Neutrophil (primary cell): ENCODE measurements around the gene TNFRSF14.

ENCODE experiments used
- H3K27ac ChIP-seq: fragments of 200-600 bp; sonication (generic); 2 replicates; pipeline ENCODE4 v1.5.1; 2016; ENCODE audit warnings: mild to moderate bottlenecking, moderate library complexity
- H3K27me3 ChIP-seq: fragments of 200-600 bp; sonication (generic); 2 replicates; pipeline ENCODE4 v1.6.0; 2016; ENCODE audit warnings: mild to moderate bottlenecking
- H3K36me3 ChIP-seq: fragments of 200-600 bp; sonication (generic); 2 replicates; pipeline ENCODE4 v1.5.1; 2017
- H3K4me1 ChIP-seq, 2 experiments: fragments of 200-600 bp in 1 of 2; sonication (generic) in 1 of 2; 1 replicate in 1 of 2; 2 replicates in 1 of 2; pipeline versions ENCODE4 v1.5.1 to v1.6.1; 2013 to 2016; ENCODE audit warnings: low read depth in 1 of 2, low read length in 1 of 2, mild to moderate bottlenecking in 1 of 2, moderate library complexity in 1 of 2; ENCODE audit not compliant: control insufficient read depth in 1 of 2, insufficient read depth in 1 of 2
- H3K4me3 ChIP-seq, 2 experiments: fragments of 200-600 bp in 1 of 2; sonication (generic) in 1 of 2; 1 replicate in 1 of 2; 2 replicates in 1 of 2; pipeline ENCODE4 v1.5.1; 2013 to 2016; ENCODE audit warnings: low read depth in 1 of 2, low read length in 1 of 2, mild to moderate bottlenecking in 1 of 2, moderate library complexity in 1 of 2
- H3K9me3 ChIP-seq: fragments of 200-600 bp; sonication (generic); 2 replicates; pipeline ENCODE4 v1.5.1; 2016
- TF ChIP-seq, protein P1 (sequence below): fragments of 200-600 bp; sonication (generic); IDR thresholded peaks from 2 replicates; pipeline ENCODE4 v1.5.1; 2016; ENCODE audit warnings: antibody characterized with exemption

TNFRSF14 gene

DNA sequence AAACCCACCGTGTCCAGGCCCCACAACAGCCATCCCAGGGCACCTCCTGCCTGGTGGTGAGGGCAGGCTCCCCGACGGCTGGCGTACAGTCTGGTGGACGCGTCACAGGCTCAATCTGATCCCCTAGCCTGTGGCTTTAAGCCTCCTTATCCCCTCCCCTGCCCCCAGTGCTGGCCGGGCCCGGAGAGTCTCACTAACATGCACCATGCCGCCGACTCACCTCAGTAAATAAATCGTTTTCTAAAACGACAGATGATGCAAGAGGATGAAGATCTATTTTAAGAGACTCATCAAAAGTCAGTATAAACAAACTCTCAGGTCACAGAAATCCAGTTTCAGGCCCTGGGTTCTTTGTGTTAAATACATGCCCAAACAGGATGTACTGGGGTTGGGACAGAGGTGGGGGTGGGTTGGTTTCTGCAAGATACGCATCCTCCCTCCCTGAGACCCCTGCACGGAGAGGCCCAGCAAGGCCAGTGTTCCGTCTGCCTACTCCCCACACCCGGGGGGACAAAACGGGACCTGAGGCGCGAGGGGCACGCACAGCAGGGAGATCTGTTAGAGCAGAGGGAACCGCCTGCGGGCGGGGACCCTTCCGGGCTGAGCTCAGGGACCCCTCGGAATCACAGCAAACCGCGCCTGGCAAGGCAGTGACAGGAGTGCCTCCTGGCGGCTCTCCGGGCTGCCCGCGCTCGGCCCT is 32.8 kb upstream of the TNFRSF14 start:
- Histone ChIP-seq H3K4me1 (peaks cover 24 to 26% of the 10 kb centered on the region in 2 experiments), H3K27me3 (peaks cover 17% of the 10 kb centered on the region), H3K27ac (no peak overlapping the region), H3K4me3 (no peak overlapping the region), H3K9me3 (no peaks in the 10 kb centered on the region), H3K36me3 (peaks cover 34% of the 10 kb centered on the region)
- TF ChIP-seq, protein P1, sequence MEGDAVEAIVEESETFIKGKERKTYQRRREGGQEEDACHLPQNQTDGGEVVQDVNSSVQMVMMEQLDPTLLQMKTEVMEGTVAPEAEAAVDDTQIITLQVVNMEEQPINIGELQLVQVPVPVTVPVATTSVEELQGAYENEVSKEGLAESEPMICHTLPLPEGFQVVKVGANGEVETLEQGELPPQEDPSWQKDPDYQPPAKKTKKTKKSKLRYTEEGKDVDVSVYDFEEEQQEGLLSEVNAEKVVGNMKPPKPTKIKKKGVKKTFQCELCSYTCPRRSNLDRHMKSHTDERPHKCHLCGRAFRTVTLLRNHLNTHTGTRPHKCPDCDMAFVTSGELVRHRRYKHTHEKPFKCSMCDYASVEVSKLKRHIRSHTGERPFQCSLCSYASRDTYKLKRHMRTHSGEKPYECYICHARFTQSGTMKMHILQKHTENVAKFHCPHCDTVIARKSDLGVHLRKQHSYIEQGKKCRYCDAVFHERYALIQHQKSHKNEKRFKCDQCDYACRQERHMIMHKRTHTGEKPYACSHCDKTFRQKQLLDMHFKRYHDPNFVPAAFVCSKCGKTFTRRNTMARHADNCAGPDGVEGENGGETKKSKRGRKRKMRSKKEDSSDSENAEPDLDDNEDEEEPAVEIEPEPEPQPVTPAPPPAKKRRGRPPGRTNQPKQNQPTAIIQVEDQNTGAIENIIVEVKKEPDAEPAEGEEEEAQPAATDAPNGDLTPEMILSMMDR = no peak

DNA sequence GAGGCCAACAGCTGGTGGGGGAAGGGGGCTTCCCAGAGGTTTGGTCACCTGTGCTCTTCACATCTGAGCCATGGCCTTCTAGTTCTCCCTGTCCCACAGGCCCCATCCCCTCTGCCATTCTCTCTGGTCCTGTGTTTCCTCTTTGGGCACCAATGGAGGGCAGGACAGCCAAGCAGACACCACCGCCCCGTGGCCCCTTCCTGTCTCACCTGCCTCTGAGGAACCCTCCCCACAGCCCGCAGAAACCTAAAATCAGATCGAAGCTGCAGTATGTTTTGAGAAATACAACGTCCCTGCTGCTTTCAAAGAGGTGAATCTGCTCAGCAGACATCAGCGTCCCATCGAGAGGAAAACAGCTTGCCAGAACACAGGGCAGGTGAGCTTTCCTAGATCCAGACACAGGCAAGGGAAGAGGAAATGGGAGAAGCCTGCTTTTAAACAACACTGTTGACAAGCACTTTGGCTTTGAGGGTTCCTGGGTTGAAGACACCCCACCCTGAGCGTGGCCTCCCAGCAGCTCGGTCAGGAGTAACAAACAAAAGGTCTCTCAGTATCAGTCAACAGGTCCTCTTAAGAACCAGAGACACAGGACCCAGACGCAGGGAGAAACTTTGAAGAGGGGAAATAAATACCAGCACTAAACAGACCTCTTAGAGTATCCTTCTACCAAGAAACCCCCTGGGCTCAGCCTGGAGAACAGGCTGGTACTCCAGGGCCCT is 32.1 kb upstream of the TNFRSF14 start:
- Histone ChIP-seq H3K27ac (no peak overlapping the region), H3K9me3 (no peaks in the 10 kb centered on the region), H3K4me1 (peaks cover 24 to 26% of the 10 kb centered on the region in 2 experiments), H3K27me3 (peaks cover 24% of the 10 kb centered on the region), H3K36me3 (peaks cover 26% of the 10 kb centered on the region), H3K4me3 (no peak overlapping the region)
- TF ChIP-seq, protein P1 = no peak

DNA sequence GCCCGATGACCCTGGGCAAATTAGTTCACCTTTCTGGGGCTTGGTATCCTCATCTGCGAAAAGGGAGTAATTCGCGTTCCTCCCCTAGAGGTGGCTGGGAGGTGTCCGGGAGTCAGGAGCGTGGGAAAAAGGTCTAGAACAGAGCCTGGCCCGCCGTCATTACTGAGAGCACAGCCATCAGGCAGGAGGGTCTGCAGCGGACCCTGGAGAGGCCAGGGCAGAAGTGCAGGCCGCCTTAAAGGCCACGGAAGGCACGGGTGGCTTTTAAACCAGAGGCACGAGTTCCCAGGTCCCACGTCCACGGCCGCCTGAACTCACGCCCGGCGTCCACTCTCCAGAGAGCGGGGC is 30.6 kb upstream of the TNFRSF14 start:
- H3K4me1 ChIP-seq = peaks cover 26 to 34% of the 10 kb centered on the region in 2 experiments
- H3K27me3 ChIP-seq = peaks cover 39% of the 10 kb centered on the region
- peak overlapping the region; percentile 72 to 77 for H3K4me3 ChIP-seq
- no peaks in the 10 kb centered on the region for H3K9me3 ChIP-seq
- TF ChIP-seq, protein P1 = no peak
- H3K36me3 ChIP-seq = peaks cover 11% of the 10 kb centered on the region
- H3K27ac ChIP-seq = peak overlapping the region; percentile 77

DNA sequence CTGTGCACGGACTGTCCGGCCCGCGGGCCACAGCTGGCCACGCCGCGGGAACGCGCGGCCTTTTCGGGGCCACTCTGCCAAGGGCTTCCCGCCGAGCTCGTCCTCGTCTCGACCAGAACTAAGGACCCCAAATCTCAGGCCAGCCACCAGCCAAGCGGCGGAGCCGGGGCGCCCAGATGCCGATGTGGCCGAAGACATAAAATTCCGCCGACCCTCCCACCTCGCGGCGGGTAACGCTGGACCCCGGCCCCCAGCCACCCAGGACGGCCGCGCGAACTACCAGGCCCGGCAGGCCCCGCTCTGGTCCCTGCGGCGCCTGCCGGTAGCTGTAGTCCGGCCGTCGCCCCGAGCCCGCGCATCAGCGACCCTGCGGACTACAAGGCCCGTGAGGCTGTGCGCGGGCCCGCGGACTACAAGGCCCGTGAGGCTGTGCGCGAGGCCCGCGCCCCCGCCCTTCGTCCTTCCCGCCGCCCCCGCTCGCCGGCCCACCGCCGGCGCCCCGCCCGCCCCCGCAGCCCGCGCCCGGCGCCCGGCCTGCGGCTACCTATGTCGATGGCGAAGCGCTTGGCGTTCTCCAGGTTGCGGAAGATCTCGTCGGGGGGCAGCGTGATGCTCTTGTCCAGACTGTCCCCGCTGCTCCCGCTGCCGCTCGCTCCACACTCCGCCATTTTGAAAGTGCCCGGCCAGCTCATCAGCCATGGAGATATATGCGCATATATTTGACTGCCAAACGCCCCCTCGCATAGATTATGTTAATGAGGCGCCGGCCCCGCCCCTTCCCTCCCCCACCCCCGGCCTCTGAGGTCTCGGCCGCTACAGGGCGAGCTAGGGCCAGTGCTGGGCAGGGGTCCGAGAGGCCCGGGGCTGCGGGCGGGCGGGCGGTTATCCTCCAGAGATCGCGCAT is 30.0 kb upstream of the TNFRSF14 start, which contains the start of gene PANK4:
Gene PANK4, minus strand, starts transcription at position 677 of the 904 bp plus-strand sequence. Its CDS starts 9 bp downstream, at position 668.
- Histone ChIP-seq H3K4me3 (peak within 1 kb of the TSS; percentile 72 to 77), H3K4me1 (peaks cover 26 to 34% of the 10 kb centered on the region in 2 experiments), H3K27ac (peak within 1 kb of the TSS; percentile 77), H3K27me3 (peaks cover 45% of the 10 kb centered on the region), H3K36me3 (peaks cover 5% of the 10 kb centered on the region), H3K9me3 (no peaks in the 10 kb centered on the region)
- TF ChIP-seq, protein P1 = peak; percentile 33

DNA sequence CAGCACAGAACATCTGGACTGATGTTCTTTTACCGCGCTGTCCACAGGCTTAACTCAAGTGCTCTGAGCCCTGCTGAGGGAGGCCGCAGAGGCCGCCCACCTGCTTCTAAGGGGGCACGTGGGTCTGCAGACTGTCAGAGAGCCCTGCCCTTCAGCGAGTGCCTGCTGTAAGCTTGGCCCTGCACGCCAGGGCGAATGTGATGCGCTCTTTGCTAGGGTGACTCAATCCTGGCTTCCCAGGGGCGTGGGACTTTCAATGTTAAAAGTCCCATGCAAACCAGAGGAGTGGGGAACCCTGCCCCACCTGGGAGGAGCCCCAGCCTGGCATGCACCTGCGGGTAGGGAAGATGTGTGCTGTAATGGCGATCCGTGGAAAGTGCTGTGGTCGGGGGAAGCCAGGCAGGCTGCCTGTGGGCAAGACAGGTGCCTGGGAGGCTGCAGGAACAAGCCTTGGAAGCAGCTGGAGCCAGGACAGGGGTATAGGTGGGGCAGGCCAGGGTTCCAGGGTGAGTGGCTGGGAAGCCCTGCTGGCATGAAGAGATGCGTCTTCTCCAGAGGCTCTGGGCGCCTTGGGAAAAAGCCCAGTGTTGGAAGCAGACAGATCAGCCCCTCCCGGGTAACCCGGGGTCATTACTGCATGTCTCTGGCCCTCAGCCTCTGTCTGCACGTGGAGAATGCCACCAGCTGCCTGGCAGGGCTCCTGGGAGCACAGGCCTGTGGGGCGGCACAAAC is 29.2 kb upstream of the TNFRSF14 start:
- H3K27me3 ChIP-seq = peaks cover 54% of the 10 kb centered on the region
- no peaks in the 10 kb centered on the region for H3K36me3 ChIP-seq
- H3K9me3 ChIP-seq = no peaks in the 10 kb centered on the region
- peak overlapping the region; percentile 77 for H3K27ac ChIP-seq
- H3K4me3 ChIP-seq = peak overlapping the region; percentile 72 to 77
- TF ChIP-seq, protein P1 = no peak
- peaks cover 26 to 34% of the 10 kb centered on the region in 2 experiments for H3K4me1 ChIP-seq
